AG09319 (cell line): Measurements from ENCODE around the gene SEPTIN7.

ENCODE experiments used
- DNase-seq: peaks from one replicate; pipeline ENCODE4 v3.0.0-alpha.2; 2010; ENCODE audit warnings: low read depth; ENCODE audit errors: extremely low read depth
- CTCF ChIP-seq: IDR thresholded peaks from 2 replicates; pipeline ENCODE4 v1.5.1; 2011; ENCODE audit warnings: low read depth, mild to moderate bottlenecking, inconsistent platforms, low read length, moderate library complexity

SEPTIN7 gene

GRCh38 chr7:35831208-35831607 lies 30.4 kb downstream of the SEPTIN7 start:
- TF ChIP-seq CTCF: no peak
- no peak for DNase-seq

GRCh38 chr7:35839860-35840854 lies 39.3 kb downstream of the SEPTIN7 start:
- peak; percentile 3 for DNase-seq
- no peak for TF ChIP-seq CTCF

- DNase-seq: no peak
- TF ChIP-seq CTCF: no peak
Measured at GRCh38 chr7:35846816-35847412, 46.1 kb downstream of the SEPTIN7 start.

- no peak for TF ChIP-seq CTCF
- DNase-seq: no peak
Measured at GRCh38 chr7:35848725-35849124, 47.9 kb downstream of the SEPTIN7 start.

GRCh38 chr7:35849158-35849831 lies 48.4 kb downstream of the SEPTIN7 start:
- no peak for DNase-seq
- no peak for TF ChIP-seq CTCF

GRCh38 chr7:35849954-35850353 lies 49.1 kb downstream of the SEPTIN7 start:
- TF ChIP-seq CTCF: no peak
- DNase-seq: no peak
